CD4-positive, alpha-beta T cell treated with Interleukin-17A for 4 hours (primary cell): ENCODE data around the gene EFNA3.
A peak's percentile ranks its signal among the peaks of the same experiment; 100 is the strongest.
"Not testable (repeated sequence)": the region's sequence is repeated elsewhere in the genome, so short reads cannot be mapped to it uniquely, and the experiment has no call there.

ENCODE experiments used
- DNase-seq: peaks from one replicate; pipeline ENCODE4 v3.0.0-alpha.2; 2020; ENCODE audit warnings: mixed read lengths

EFNA3 gene

GRCh38 chr1:155118090-155118489, 39.5 kb downstream of the EFNA3 start:
- DNase-seq: not testable (repeated sequence)

GRCh38 chr1:155120253-155120652, 41.6 kb downstream of the EFNA3 start:
- no peak for DNase-seq

- no peak for DNase-seq
Measured at GRCh38 chr1:155121249-155121648, 42.6 kb downstream of the EFNA3 start.

GRCh38 chr1:155122308-155122707, 43.7 kb downstream of the EFNA3 start:
- DNase-seq: no peak

- no peak for DNase-seq
Measured at GRCh38 chr1:155123801-155124200, 45.2 kb downstream of the EFNA3 start.

- DNase-seq: no peak
Measured at GRCh38 chr1:155124503-155125463, 46.1 kb downstream of the EFNA3 start.

- no peak for DNase-seq
Measured at GRCh38 chr1:155125511-155125945, 46.9 kb downstream of the EFNA3 start.

GRCh38 chr1:155125946-155126555, 47.4 kb downstream of the EFNA3 start:
- DNase-seq: no peak

- DNase-seq: peak; percentile 52
Measured at GRCh38 chr1:155126556-155127104, 48.0 kb downstream of the EFNA3 start.

- DNase-seq: peak; percentile 64
Measured at GRCh38 chr1:155127105-155127966, 48.7 kb downstream of the EFNA3 start, which contains the start of gene EFNA1. Gene EFNA1 (plus strand): TSS chr1:155127876. CDS start chr1:155127978, 102 bp downstream.

- no peak for DNase-seq
Measured at GRCh38 chr1:155127967-155128754, 49.5 kb downstream of the EFNA3 start.

GRCh38 chr1:155128755-155129473, 50.3 kb downstream of the EFNA3 start:
- DNase-seq: peak; percentile 35

GRCh38 chr1:155130272-155131006, 51.8 kb downstream of the EFNA3 start:
- DNase-seq: no peak

- no peak for DNase-seq
Measured at GRCh38 chr1:155131285-155131684, 52.6 kb downstream of the EFNA3 start.

- no peak for DNase-seq
Measured at GRCh38 chr1:155131856-155132255, 53.2 kb downstream of the EFNA3 start.

GRCh38 chr1:155133799-155134281, 55.2 kb downstream of the EFNA3 start:
- no peak for DNase-seq

GRCh38 chr1:155134322-155134721, 55.7 kb downstream of the EFNA3 start:
- no peak for DNase-seq

- DNase-seq: peak; percentile 63
Measured at GRCh38 chr1:155134880-155135414, 56.3 kb downstream of the EFNA3 start.

GRCh38 chr1:155135415-155136028, 56.9 kb downstream of the EFNA3 start, which contains the start of gene SLC50A1:
Gene SLC50A1 (plus strand): TSS chr1:155135852. CDS start chr1:155135912, 60 bp downstream.
- peak; percentile 95 for DNase-seq
